Activated T-cell treated with anti-CD3 and anti-CD28 coated beads, Interleukin-2, amount 50 U/mL, for 24 hours (primary cell): ENCODE results near the gene MTARC2.

Experiments
- DNase-seq: peaks from one replicate; pipeline ENCODE4 v3.0.0-alpha.2; 2020
- H3K27ac Mint-ChIP-seq: 2 replicates; pipeline ENCODE4 v1.8.0; 2020; ENCODE audit warnings: mild to moderate bottlenecking, mixed read lengths
- H3K27me3 Mint-ChIP-seq: 2 replicates; pipeline ENCODE4 v1.8.0; 2020; ENCODE audit warnings: mixed read lengths
- H3K36me3 Mint-ChIP-seq: 2 replicates; pipeline ENCODE4 v1.8.0; 2020; ENCODE audit warnings: low read depth, mixed read lengths
- H3K4me1 Mint-ChIP-seq: 2 replicates; pipeline ENCODE4 v1.8.0; 2020; ENCODE audit warnings: low read depth, mixed read lengths
- H3K4me3 Mint-ChIP-seq: 2 replicates; pipeline ENCODE4 v1.8.0; 2020; ENCODE audit warnings: mild to moderate bottlenecking, moderate library complexity, mixed read lengths
- H3K9me3 Mint-ChIP-seq: 2 replicates; pipeline ENCODE4 v1.8.0; 2020; ENCODE audit warnings: mixed read lengths

The MTARC2 gene

GRCh38 chr1:220828950-220829586 lies 80.9 kb downstream of the MTARC2 start:
- peaks cover 32% of the 10 kb centered on the region for H3K27me3 Mint-ChIP-seq

DNA sequence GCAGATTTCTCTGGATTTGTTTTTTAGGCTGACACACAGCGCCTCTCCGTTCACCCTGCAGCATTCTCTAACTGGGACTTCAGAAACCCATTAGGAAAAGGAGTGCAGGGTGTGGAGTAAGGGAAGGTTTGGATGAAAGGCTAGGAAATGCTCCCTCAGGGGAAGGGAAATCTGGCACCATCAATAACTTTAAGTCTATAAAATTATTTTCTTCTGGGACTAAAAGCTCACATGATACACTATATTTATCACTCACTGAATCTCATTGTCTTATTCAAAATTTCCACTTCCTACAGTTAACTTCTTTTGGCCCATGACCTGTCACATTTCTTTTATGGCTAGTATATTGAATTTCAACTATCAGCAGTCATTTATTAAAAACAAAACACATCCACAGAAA lies 85.3 kb downstream of the MTARC2 start:
- Mint-ChIP-seq H3K36me3 (no peaks in the 10 kb centered on the region), H3K9me3 (no peaks in the 10 kb centered on the region), H3K4me3 (no peak overlapping the region), H3K4me1 (no peaks in the 10 kb centered on the region), H3K27ac (no peak overlapping the region), H3K27me3 (peaks cover 20% of the 10 kb centered on the region)
- DNase-seq = no peak

More at GRCh38 chr1:220828950-220829586, 80.9 kb downstream of the MTARC2 start:
- H3K36me3 Mint-ChIP-seq = no peaks in the 10 kb centered on the region
- DNase-seq = no peak
- H3K27ac Mint-ChIP-seq = no peak overlapping the region
- H3K4me3 Mint-ChIP-seq = no peak overlapping the region
- no peaks in the 10 kb centered on the region for H3K4me1 Mint-ChIP-seq
- H3K9me3 Mint-ChIP-seq = no peaks in the 10 kb centered on the region
